OCI-LY3 (cell line): ENCODE results near the gene DCP2.

Source experiments
- H2AFZ ChIP-seq: fragments of 200-600, 300-600 bp; shearing (Covaris generic); 2 replicates; pipeline ENCODE4 v1.6.0; 2014; ENCODE audit warnings: antibody characterized with exemption, low read depth, low read length
- H3K27ac ChIP-seq: fragments of 200-600, 300-600 bp; sonication (generic); 2 replicates; pipeline ENCODE4 v1.5.1; 2014; ENCODE audit warnings: mild to moderate bottlenecking, low read length, moderate library complexity, mixed read lengths
- H3K27me3 ChIP-seq: fragments of 200-600, 300-600 bp; sonication (generic); 2 replicates; pipeline ENCODE4 v1.6.1; 2014; ENCODE audit warnings: low read depth, low read length, mixed read lengths
- H3K36me3 ChIP-seq: fragments of 200-600, 300-600 bp; sonication (generic); replicated peaks from 2 replicates; pipeline ENCODE3; 2014; ENCODE audit warnings: low read depth, low read length, mixed read lengths
- H3K4me1 ChIP-seq: fragments of 300-600, 200-600 bp; sonication (generic); 2 replicates; pipeline ENCODE4 v1.6.1; 2014; ENCODE audit warnings: low read length, mixed read lengths
- H3K4me2 ChIP-seq: fragments of 200-600, 300-600 bp; sonication (generic); 2 replicates; pipeline ENCODE4 v1.6.1; 2014; ENCODE audit warnings: low read length, mixed read lengths
- H3K4me3 ChIP-seq: fragments of 300-600, 200-600 bp; sonication (generic); 2 replicates; pipeline ENCODE4 v1.5.1; 2014; ENCODE audit warnings: antibody characterized with exemption, mild to moderate bottlenecking, low read length, moderate library complexity
- H3K79me2 ChIP-seq: fragments of 300-600, 200-600 bp; shearing (Covaris generic); 2 replicates; pipeline ENCODE4 v1.6.1; 2014; ENCODE audit warnings: mild to moderate bottlenecking, low read length, mixed read lengths
- H3K9ac ChIP-seq: fragments of 300-600, 200-600 bp; shearing (Covaris generic); 2 replicates; pipeline ENCODE4 v1.6.0; 2014; ENCODE audit warnings: mild to moderate bottlenecking, low read length, moderate library complexity
- H3K9me3 ChIP-seq: fragments of 200-600, 300-600 bp; shearing (Covaris generic); 2 replicates; pipeline ENCODE4 v1.6.1; 2014; ENCODE audit warnings: low read length, mixed read lengths; ENCODE audit not compliant: insufficient read depth
- H4K20me1 ChIP-seq: fragments of 200-600, 300-600 bp; sonication (generic); 2 replicates; pipeline ENCODE4 v1.6.1; 2016; ENCODE audit warnings: low read length, mixed read lengths; ENCODE audit not compliant: insufficient read depth
- CTCF ChIP-seq: fragments of 200-600, 300-600 bp; sonication (generic); IDR thresholded peaks from 2 replicates; pipeline ENCODE4 v1.5.1; 2014; ENCODE audit warnings: antibody characterized with exemption, low read length, low read depth
- EZH2phosphoT487 ChIP-seq: fragments of 200-600 bp; shearing (Covaris generic); IDR thresholded peaks from 2 replicates; pipeline ENCODE4 v1.6.1; 2018; ENCODE audit warnings: antibody characterized with exemption, mixed run types, low read depth

The DCP2 gene

GRCh38 chr5:112978836-112979235 lies 2.2 kb downstream of the DCP2 start:
- no peak overlapping the region for H3K27ac ChIP-seq
- H2AFZ ChIP-seq, result no peak overlapping the region
- H3K9ac ChIP-seq, result no peak overlapping the region
- H3K9me3 ChIP-seq, result no peaks in the 10 kb centered on the region
- TF ChIP-seq EZH2phosphoT487 (no peak), CTCF (no peak)
- peaks cover 72% of the 10 kb centered on the region for H3K79me2 ChIP-seq
- peaks cover 9% of the 10 kb centered on the region for H3K36me3 ChIP-seq
- H4K20me1 ChIP-seq, result peaks cover 45% of the 10 kb centered on the region
- H3K27me3 ChIP-seq, result no peaks in the 10 kb centered on the region
- peak overlapping the region; percentile 91 for H3K4me2 ChIP-seq
- peak overlapping the region; percentile 98; the same call in 1 of the 2 replicates for H3K4me3 ChIP-seq
- peaks cover 26% of the 10 kb centered on the region for H3K4me1 ChIP-seq

DNA sequence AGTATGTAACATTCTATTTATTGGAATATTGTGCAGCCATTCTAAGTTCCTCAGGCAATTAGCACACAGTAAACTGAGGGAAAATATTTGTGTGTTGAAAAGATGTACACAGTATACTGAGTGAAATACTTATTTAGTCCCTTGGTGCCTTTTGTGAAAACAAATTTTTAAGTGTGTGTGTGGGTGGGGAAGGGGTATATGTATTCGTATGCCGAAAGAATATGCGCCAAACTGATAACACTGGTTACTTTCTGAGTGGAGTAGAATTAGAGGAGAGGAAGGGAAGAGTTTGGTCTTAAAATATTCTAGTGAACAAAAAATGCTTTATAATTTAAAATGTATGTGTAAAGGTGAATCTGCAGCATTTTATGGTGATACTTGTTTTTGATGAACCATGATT lies 3.1 kb downstream of the DCP2 start:
- Histone ChIP-seq H3K4me2 (no peak overlapping the region; the same call in 1 of the 2 replicates), H2AFZ (no peak overlapping the region), H3K9ac (no peak overlapping the region), H3K79me2 (peaks cover 80% of the 10 kb centered on the region), H3K27me3 (no peaks in the 10 kb centered on the region), H3K27ac (no peak overlapping the region), H3K36me3 (peaks cover 9% of the 10 kb centered on the region), H3K4me3 (no peak overlapping the region), H3K9me3 (no peaks in the 10 kb centered on the region), H3K4me1 (peaks cover 26% of the 10 kb centered on the region), H4K20me1 (peaks cover 50% of the 10 kb centered on the region)
- TF ChIP-seq CTCF, result no peak

DNA sequence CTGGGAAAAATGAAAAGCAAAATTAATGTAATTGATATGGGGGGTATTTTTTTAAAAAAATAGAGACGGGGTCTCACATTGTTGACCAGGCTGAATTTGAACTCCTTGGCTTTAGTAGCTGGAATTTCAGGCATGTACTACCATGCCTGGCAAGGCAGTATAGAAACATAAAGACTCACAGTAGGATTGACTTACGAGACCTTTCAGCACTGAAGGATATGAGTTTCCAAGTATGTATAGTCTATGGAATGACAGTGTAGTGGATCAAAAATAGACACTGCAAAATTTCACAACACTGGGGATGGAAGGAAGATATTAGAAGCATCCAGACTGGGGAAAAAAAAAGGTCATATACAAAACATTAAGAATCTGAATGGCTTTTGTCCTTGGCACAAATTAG lies 6.8 kb downstream of the DCP2 start:
- Histone ChIP-seq H3K4me1 (peaks cover 12% of the 10 kb centered on the region), H3K36me3 (peaks cover 11% of the 10 kb centered on the region), H3K9ac (no peak overlapping the region), H3K9me3 (no peaks in the 10 kb centered on the region), H4K20me1 (peaks cover 46% of the 10 kb centered on the region), H2AFZ (no peak overlapping the region), H3K4me3 (no peak overlapping the region), H3K4me2 (no peak overlapping the region), H3K27ac (no peak overlapping the region), H3K79me2 (peaks cover 93% of the 10 kb centered on the region), H3K27me3 (no peaks in the 10 kb centered on the region)
- no peak for TF ChIP-seq CTCF
- TF ChIP-seq EZH2phosphoT487, result no peak

- Histone ChIP-seq H3K27me3 (no peaks in the 10 kb centered on the region), H3K36me3 (peaks cover 16% of the 10 kb centered on the region), H4K20me1 (peaks cover 35% of the 10 kb centered on the region), H3K9ac (no peak overlapping the region), H3K4me3 (no peak overlapping the region), H3K4me2 (no peak overlapping the region), H2AFZ (no peak overlapping the region), H3K79me2 (peaks cover 93% of the 10 kb centered on the region), H3K4me1 (no peaks in the 10 kb centered on the region), H3K9me3 (no peaks in the 10 kb centered on the region), H3K27ac (no peak overlapping the region)
- TF ChIP-seq EZH2phosphoT487, result no peak
- TF ChIP-seq CTCF, result no peak
Measured at GRCh38 chr5:112986224-112986623, 9.6 kb downstream of the DCP2 start.
